HuH-7.5 (cell line): ENCODE results near the gene PLPP4.

Experiments used
- DNase-seq: peaks from one replicate; pipeline ENCODE4 v3.0.0; 2011; ENCODE audit warnings: low spot score

Gene PLPP4

DNA sequence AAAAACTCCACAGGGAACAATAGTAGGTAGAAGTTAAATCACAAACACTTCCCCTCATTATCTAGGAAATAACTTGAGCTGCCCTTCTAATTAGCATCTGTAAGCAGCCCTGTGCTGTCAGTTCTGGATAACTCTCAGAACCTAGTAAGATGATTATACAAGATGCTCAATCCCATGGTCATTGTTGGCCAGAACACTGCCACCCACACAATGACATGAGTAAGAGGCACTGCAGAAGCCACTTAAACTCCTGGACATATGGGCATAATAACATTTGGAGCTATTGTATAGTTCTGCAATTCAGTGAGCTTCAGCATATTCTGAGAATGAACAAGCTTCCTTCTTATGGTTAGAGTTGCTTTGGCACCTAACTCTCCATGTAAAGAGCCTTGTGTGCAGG lies 153.8 kb downstream of the PLPP4 start:
- DNase-seq, result no peak

DNA sequence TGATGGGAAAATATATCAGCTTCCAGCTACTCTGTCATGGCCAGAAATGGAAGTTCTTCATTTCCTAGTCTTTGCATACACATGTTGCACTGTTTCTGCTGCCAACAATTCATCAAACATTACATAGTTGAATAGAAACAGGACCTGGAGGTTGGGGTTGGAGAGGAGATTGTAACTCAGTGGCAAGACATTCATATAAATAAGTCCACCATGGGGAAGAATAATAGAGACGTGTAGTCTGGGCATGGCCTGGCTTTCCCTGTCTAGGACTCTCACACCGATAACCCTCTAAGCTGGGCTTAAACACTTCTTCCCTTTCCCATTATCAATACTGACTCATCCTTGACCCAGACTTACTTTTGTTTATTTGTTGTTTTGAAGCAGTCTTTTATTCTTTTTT lies 155.7 kb downstream of the PLPP4 start:
- no peak for DNase-seq

DNA sequence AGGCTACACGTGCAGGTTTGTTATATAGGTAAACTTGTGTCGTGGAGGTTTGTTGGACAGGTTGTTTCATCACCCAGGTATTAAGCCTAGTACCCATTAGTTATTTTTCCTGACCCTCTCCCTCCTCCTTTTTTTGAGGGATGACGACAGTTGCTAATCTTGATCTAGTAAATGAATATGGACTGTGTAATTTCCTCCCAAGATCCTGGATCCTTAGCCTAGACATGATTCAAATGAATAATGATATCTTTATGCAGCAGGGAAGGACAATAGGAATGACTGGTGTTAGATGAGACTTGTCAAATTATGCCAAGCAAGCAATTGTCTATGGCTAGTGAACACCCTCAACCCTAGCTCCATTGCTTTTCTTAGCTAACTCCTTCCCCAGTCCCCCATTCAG lies 156.2 kb downstream of the PLPP4 start:
- no peak for DNase-seq

DNA sequence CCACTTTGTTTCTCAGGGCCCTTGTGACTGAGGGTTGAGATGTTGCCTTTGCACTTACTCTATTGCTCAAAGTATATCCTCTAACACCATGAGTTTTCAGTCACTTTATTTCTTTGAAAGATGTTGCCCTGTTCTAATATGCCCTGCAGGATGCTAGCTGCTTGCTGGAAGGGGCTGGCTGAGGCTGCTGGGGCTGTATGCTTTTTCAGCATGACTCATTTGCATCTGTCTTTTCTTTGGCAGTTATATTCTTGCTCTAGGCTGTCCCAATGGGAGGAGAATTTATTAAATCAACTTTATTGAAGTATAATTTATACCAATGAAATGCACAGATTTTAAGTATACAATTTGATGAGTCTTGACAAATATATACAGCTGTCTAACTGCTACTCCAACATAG lies 157.7 kb downstream of the PLPP4 start:
- DNase-seq, result no peak

DNA sequence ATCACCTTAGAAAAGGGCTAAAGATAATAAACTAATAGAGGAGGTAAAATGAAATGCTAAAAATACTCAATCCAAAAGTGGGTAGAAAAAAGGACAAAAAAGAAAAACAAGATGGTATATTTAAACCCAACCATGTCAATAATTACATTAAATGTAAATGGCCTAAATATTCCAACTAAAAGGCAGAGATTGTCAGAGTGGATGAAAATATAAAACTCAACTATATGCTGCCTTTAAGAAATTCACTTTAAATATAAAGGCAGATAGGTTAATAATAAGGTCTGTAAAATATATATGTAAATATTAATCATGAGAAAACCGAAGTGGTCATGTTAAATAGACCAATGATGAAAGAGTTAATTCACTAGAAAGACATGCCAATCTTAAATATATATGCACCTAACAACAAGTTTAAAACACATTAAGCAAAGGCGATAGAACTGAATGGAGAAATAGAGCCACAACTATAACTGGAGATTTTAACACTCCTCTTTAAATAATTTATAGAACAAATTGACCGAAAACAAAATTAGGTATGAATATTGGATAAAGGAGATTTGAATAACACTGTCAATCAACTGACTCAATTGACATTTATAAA lies 159.4 kb downstream of the PLPP4 start:
- DNase-seq, result no peak

DNA sequence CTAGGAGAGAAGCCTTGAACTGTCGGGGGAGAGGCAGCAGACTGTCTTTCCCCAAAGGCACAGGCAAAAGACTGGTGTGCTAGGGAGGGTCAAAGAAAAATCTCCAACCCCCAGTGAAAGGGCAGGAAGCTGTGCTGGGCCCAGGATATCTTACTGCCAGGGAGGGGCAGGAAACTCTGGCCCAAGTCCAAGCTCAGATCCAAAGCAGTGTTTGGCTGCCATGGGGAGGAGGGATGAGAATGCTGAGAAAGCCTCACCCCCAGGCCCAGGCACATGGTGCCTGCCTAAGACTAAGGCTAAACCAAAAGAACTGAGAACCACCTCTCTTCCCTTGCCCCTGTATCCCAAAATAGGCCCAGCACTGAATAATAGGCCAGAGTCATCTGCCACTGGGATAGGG lies 171.2 kb downstream of the PLPP4 start:
- DNase-seq, result no peak

DNA sequence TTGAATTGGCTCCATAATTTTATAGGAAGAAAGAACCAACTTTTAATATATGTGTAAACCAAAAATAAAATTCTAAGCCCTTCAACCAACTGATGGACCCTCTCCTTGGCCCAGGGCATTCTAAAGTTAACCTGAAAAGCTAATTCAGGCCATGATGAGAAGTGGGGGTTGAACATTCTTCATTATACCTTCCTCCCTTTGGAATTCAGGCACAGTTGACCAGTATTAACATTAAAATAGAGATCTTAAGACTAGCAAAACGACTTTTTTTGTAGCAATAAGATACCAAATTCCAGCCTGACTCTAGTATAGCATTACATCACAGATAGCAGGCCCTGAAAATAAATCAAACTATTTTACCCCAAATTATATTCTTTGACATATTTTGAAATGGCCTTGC lies 173.2 kb downstream of the PLPP4 start:
- DNase-seq, result no peak

DNA sequence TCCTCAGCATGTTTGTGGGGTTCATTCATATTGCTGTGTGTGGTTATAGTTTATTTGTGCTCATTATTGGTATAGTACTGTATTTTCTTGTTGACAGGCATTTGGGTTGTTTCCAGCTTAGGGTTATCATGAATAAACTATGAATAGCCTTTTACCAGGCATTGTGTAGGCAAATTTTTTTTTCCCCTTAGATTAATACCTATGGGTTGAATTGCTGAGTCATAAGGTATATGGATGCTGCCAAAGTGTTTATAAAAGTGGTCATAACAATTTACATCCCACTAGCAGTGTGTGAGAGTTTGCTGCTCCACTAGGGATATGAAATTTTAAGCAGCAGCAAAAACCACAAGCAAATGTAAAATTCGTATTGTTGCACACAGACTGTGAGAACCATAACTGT lies 175.0 kb downstream of the PLPP4 start:
- DNase-seq, result no peak

DNA sequence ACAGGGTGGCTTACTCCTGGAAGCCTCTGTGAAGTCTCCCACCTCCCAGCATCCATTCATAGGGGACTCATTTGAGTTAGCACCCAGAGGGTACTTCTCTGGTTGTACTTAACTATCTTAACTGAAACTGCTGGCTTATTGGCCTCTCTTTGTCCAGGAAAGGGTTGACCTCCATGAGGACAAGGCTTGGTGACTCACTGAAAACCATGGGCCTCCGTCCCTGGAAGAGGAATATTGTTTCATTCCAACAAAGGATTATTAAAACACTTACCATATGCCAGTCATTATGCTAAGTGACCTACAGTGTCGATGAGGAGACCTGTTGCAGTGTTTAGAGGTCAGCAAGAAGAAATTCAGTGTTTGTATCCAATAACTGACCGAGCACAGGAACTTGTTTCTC lies 175.9 kb downstream of the PLPP4 start:
- no peak for DNase-seq

DNA sequence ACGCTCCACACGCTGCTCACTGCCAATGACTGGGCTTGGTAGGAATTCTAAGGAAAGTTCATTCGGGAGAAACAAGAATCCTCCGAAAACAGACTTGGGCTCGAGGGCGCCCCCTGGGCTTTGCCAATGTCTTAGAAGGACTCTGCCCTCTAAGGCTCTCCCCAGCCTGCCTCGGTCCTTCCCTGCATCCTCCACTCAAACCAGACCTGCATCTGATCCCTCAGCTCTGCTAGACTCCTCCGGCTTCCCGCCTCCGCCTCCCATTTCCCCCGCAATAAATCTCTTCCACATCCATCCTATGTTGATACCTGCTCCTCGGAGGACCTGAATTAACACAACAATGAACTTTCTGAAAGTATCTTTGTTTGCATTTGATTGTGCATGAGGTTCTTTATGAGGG lies 177.6 kb downstream of the PLPP4 start:
- no peak for DNase-seq
